Gastroesophageal sphincter (tissue), 4 donors: ENCODE data around the gene FGGY. TPM values are rescaled to one million over a fixed set of nuclear protein-coding genes. Genes with fewer than 3 reads are reported as not detected.

Experiments used
- ATAC-seq: fragments of 150-250 bp; one replicate; pipeline ENCODE4 v1.9.1; 2016; ENCODE audit warnings: mild to moderate bottlenecking, moderate library complexity
- H3K27ac ChIP-seq, 4 donors: fragments of 200-600 bp; sonication (generic) in 3 of 4; 1 replicate in 3 of 4; 2 replicates in 1 of 4; pipeline ENCODE4 v1.5.1; 2016 to 2019
- H3K27me3 ChIP-seq: fragments of 200-600 bp; sonication (generic); one replicate; pipeline ENCODE4 v1.5.1; 2019
- H3K36me3 ChIP-seq, 2 donors: fragments of 200-600 bp; sonication (generic); one replicate each; pipeline ENCODE4 v1.5.1; 2019; ENCODE audit warnings: control low read depth in 1 of 2
- H3K4me1 ChIP-seq, 3 donors: fragments of 200-600 bp; sonication (generic); 1 replicate in 2 of 3; 2 replicates in 1 of 3; pipeline ENCODE4 v1.5.1; 2016 to 2019; ENCODE audit warnings: control low read depth in 2 of 3
- H3K4me3 ChIP-seq, 2 donors: fragments of 200-600 bp; sonication (generic); one replicate each; pipeline ENCODE4 v1.5.1; 2019; ENCODE audit warnings: mild to moderate bottlenecking in 1 of 2, moderate library complexity in 1 of 2
- H3K9me3 ChIP-seq, 3 donors: fragments of 200-600 bp; sonication (generic); one replicate each; pipeline ENCODE4 v1.5.1; 2017 to 2019; ENCODE audit warnings: control low read depth in 2 of 3
- CTCF ChIP-seq, 4 experiments: fragments of 200-600 bp in 2 of 4; fragments of 450-650 bp in 2 of 4; sonication (generic) in 1 of 4; IDR thresholded peaks; one replicate each; pipeline ENCODE4 v1.5.1; 2017 to 2019; ENCODE audit warnings: antibody characterized with exemption in 4 of 4, mild to moderate bottlenecking in 2 of 4, moderate library complexity in 2 of 4
- EP300 ChIP-seq: sonication (generic); formaldehyde crosslinking; IDR thresholded peaks from one replicate; pipeline ENCODE4 v1.6.1; 2017; ENCODE audit warnings: antibody characterized with exemption, mild to moderate bottlenecking
- POLR2A ChIP-seq, 2 donors: fragments of 450-650 bp; IDR thresholded peaks; one replicate each; pipeline ENCODE4 v1.6.1; 2017; ENCODE audit warnings: antibody characterized with exemption in 2 of 2, mild to moderate bottlenecking in 2 of 2, moderate library complexity in 1 of 2
- POLR2AphosphoS5 ChIP-seq: sonication (generic); formaldehyde crosslinking; IDR thresholded peaks from one replicate; pipeline ENCODE4 v1.6.1; 2017; ENCODE audit warnings: antibody characterized with exemption
- WGBS, 2 donors: methylation state at CpG; one replicate each; pipeline ENCODE4 v1.1.5; 2018; ENCODE audit warnings: low coverage in 1 of 2; 5-methylcytosine and 5-hydroxymethylcytosine counted together
- total RNA-seq, 4 donors: library from RNA; depleted of rRNA; stranded (reverse); fragments of >200 nt; gene quantifications; one replicate each; pipeline ENCODE4 v1.1.0, GENCODE V29; 2016

FGGY gene
- total RNA-seq, 4 donors from 2014 or later: 19.0 to 29.6 (median 25.2) TPM

GRCh38 chr1:59429656-59430055 lies 132.8 kb downstream of the FGGY start:
- H3K27ac ChIP-seq: no peak overlapping the region
- no peak for ATAC-seq
- H3K9me3 ChIP-seq: no peaks in the 10 kb centered on the region
- no peaks in the 10 kb centered on the region for H3K27me3 ChIP-seq
- 94 to 100% methylated on average over 3 of the region's 3 CpGs for WGBS, 2 donors
- TF ChIP-seq EP300 (no peak), POLR2A (IDR thresholded peaks at IDR 0.05) (no peak), CTCF (IDR thresholded peaks at IDR 0.05) (no peak), POLR2AphosphoS5 (no peak)
- H3K4me1 ChIP-seq: peaks cover 0 to 7% (median 4%) of the 10 kb centered on the region in 3 donors
- H3K4me3 ChIP-seq: no peak overlapping the region
- no peaks in the 10 kb centered on the region for H3K36me3 ChIP-seq

GRCh38 chr1:59431566-59432294 lies 134.8 kb downstream of the FGGY start:
- no peak overlapping the region for H3K27ac ChIP-seq
- H3K27me3 ChIP-seq: no peaks in the 10 kb centered on the region
- no peak overlapping the region for H3K4me3 ChIP-seq
- no peak for ATAC-seq
- peaks cover 2 to 19% (median 6%) of the 10 kb centered on the region in 3 donors for H3K4me1 ChIP-seq
- H3K36me3 ChIP-seq: no peaks in the 10 kb centered on the region
- 78 to 83% methylated on average over 2 to 3 of the region's 3 CpGs for whole genome bisulfite sequencing, 2 donors
- no peaks in the 10 kb centered on the region for H3K9me3 ChIP-seq
- TF ChIP-seq CTCF (IDR thresholded peaks at IDR 0.05): no peak
- TF ChIP-seq POLR2A (IDR thresholded peaks at IDR 0.05): no peak
- no peak for TF ChIP-seq EP300
- TF ChIP-seq POLR2AphosphoS5: no peak

GRCh38 chr1:59432531-59433439 lies 135.9 kb downstream of the FGGY start:
- 92 to 93% methylated on average over 4 to 6 of the region's 6 CpGs for WGBS, 2 donors
- Histone ChIP-seq H3K9me3 (no peaks in the 10 kb centered on the region), H3K4me3 (no peak overlapping the region), H3K36me3 (no peaks in the 10 kb centered on the region), H3K27me3 (no peaks in the 10 kb centered on the region), H3K27ac (no peak overlapping the region), H3K4me1 (peaks cover 4 to 28% (median 9%) of the 10 kb centered on the region in 3 donors)
- ATAC-seq: no peak
- no peak for TF ChIP-seq EP300
- no peak for TF ChIP-seq POLR2AphosphoS5
- no peak for TF ChIP-seq POLR2A (IDR thresholded peaks at IDR 0.05)
- TF ChIP-seq CTCF (IDR thresholded peaks at IDR 0.05): no peak

GRCh38 chr1:59433440-59433813 lies 136.5 kb downstream of the FGGY start:
- no peaks in the 10 kb centered on the region for H3K9me3 ChIP-seq
- 56 to 88% methylated on average over 5 of the region's 6 CpGs for WGBS, 2 donors
- no peak overlapping the region for H3K4me3 ChIP-seq
- no peaks in the 10 kb centered on the region for H3K36me3 ChIP-seq
- H3K27me3 ChIP-seq: no peaks in the 10 kb centered on the region
- peaks cover 10 to 35% (median 15%) of the 10 kb centered on the region in 3 donors for H3K4me1 ChIP-seq
- no peak for ATAC-seq
- no peak overlapping the region for H3K27ac ChIP-seq
- TF ChIP-seq CTCF (IDR thresholded peaks at IDR 0.05) (no peak), POLR2A (IDR thresholded peaks at IDR 0.05) (no peak), POLR2AphosphoS5 (no peak), EP300 (no peak)
